ENCODE data around the gene LIME1. TPM values are rescaled to one million over a fixed set of nuclear protein-coding genes. Genes with fewer than 3 reads are reported as not detected.
A peak's percentile ranks its signal among the peaks of the same experiment; 100 is the strongest.

Gene LIME1
- total and polyA plus RNA-seq, 5 donors from 2014 or later, result 237 to 547 (median 403) TPM

DNA sequence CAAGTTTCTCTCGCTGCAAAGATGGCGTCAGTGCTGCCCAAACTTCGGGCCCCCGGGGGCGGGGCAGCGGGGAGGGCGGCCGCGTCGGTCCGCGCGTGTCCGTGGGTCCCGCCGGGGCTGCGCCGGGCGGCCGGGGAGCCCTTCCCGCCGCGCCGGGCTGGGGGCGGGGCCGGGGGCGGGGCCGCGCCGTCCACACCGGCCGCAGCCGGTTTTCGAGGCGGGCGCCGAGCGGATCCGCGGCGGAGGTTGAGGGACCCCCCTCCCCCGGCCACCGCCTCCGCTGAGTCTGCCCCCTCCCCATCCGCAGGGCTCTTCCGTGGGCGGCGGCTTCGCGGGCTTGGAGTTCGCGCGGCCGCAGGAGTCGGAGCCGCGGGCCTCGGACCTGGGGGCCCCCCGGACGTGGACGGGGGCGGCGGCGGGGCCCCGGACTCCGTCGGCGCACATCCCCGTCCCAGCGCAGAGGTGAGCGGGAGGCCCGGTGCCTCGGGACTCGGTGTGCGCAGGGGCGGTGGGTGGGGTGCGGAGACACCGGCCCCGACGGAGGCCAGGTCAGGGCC lies 3.7 kb downstream of the LIME1 start:
- no peaks in the 10 kb centered on the region for H3K9me3 ChIP-seq (ENCODE audit: control insufficient read depth in 2 of 2, low read length in 2 of 2)
- H3K4me3 ChIP-seq (ENCODE audit: low read depth, low read length), result peak overlapping the region; percentile 57
- H3K27ac ChIP-seq (ENCODE audit: insufficient read depth, low read length, poor library complexity, severe bottlenecking), result peak overlapping the region; percentile 72
- Mint-ChIP-seq H3K4me1 (peaks cover 0 to 13% (median 10%) of the 10 kb centered on the region in 4 donors), H3K4me3 (peak overlapping the region in 3 of 4 donors; percentile 73 to 81 (median 78)), H3K27ac (no peak overlapping the region), H3K9me3 (no peaks in the 10 kb centered on the region), H3K27me3 (no peaks in the 10 kb centered on the region), H3K36me3 (peaks cover 5% of the 10 kb centered on the region)
- DNase-seq (peak; percentile 63 to 67 (median 64)), ATAC-seq (ENCODE audit: low read depth in 2 of 2) (peak; percentile 4 to 7)
- H3K4me1 ChIP-seq (ENCODE audit: control insufficient read depth, insufficient read depth, low read length, poor library complexity, severe bottlenecking), result peaks cover 49% of the 10 kb centered on the region
- peaks cover under 1% of the 10 kb centered on the region for H3K36me3 ChIP-seq (ENCODE audit: control insufficient read depth, insufficient read depth, low read length)
- H3K27me3 ChIP-seq (ENCODE audit: control insufficient read depth, insufficient read depth, low read length), result no peaks in the 10 kb centered on the region

DNA sequence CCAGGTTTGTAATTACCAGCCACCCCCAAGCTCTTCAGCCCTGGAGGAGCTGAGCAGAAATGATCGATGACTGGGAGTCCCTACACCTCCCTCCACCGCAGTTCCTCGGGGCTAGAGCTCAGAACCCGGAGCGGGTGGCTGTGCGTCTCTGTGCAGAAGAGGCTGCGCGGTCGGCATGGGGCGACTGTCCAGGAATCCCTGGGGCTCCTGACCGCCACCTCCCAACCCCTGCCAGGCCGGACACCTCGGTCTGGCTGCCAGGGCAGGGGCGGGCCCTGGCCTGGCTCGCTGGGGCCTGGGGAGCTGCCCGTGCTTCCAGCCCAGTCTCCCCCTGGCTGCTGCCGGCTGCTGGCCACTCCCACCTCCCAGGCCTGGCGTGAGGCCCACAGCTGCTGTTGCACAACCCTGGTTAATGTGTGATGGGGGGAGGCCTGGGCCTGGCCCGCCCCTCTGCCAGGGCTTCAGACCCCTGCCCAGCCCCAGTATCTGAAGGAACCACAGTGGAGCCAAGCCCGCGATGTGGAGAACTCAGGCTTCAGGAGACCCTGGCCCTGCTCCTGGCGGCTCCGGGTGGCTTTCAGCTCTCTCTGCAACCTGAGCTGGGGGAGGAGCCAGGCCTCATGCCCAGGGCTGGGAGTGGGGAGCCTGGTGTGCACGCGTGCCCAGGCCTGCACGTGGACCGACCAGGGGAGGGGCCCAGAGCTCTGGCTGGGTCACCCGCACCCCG lies 4.3 kb downstream of the LIME1 start:
- Histone ChIP-seq H3K4me3 (ENCODE audit: low read depth, low read length) (peak overlapping the region; percentile 57), H3K9me3 (ENCODE audit: control insufficient read depth in 2 of 2, low read length in 2 of 2) (no peaks in the 10 kb centered on the region), H3K27me3 (ENCODE audit: control insufficient read depth, insufficient read depth, low read length) (no peaks in the 10 kb centered on the region), H3K27ac (ENCODE audit: insufficient read depth, low read length, poor library complexity, severe bottlenecking) (peak overlapping the region; percentile 72), H3K36me3 (ENCODE audit: control insufficient read depth, insufficient read depth, low read length) (no peaks in the 10 kb centered on the region), H3K4me1 (ENCODE audit: control insufficient read depth, insufficient read depth, low read length, poor library complexity, severe bottlenecking) (peaks cover 43% of the 10 kb centered on the region)
- Mint-ChIP-seq H3K27me3 (no peaks in the 10 kb centered on the region), H3K4me1 (peaks cover 0 to 10% (median 6%) of the 10 kb centered on the region in 4 donors), H3K9me3 (no peaks in the 10 kb centered on the region), H3K4me3 (peak overlapping the region in 3 of 4 donors; percentile 73 to 81 (median 78)), H3K27ac (no peak overlapping the region), H3K36me3 (peaks cover 5% of the 10 kb centered on the region)
- DNase-seq, result peak in 2 of 3 donors; percentile 48 to 53
- no peak for ATAC-seq (ENCODE audit: low read depth in 2 of 2)

DNA sequence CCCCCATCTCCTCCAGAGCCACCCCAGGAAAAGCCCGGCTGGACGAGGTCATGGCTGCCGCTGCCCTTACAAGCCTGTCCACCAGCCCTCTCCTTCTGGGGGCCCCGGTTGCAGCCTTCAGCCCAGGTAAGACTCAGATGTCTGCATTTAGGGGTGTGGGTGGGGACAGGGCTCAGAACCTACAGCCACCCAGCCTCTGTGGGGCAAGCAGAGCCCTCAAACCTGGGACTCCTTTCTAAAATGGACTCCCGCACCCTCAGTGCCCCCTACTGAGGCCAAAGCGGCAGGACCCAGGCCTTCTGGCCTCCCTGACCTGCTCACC lies 4.9 kb downstream of the LIME1 start:
- Mint-ChIP-seq H3K36me3 (peaks cover under 1% of the 10 kb centered on the region), H3K27ac (no peak overlapping the region), H3K9me3 (no peaks in the 10 kb centered on the region), H3K4me1 (peaks cover 0 to 6% (median under 1%) of the 10 kb centered on the region in 4 donors), H3K27me3 (no peaks in the 10 kb centered on the region), H3K4me3 (peak overlapping the region in 2 of 4 donors; percentile 67 to 68)
- H3K27ac ChIP-seq (ENCODE audit: insufficient read depth, low read length, poor library complexity, severe bottlenecking), result peak overlapping the region; percentile 72
- no peaks in the 10 kb centered on the region for H3K36me3 ChIP-seq (ENCODE audit: control insufficient read depth, insufficient read depth, low read length)
- no peak for ATAC-seq (ENCODE audit: low read depth in 2 of 2)
- no peak overlapping the region for H3K4me3 ChIP-seq (ENCODE audit: low read depth, low read length)
- peaks cover 38% of the 10 kb centered on the region for H3K4me1 ChIP-seq (ENCODE audit: control insufficient read depth, insufficient read depth, low read length, poor library complexity, severe bottlenecking)
- no peaks in the 10 kb centered on the region for H3K27me3 ChIP-seq (ENCODE audit: control insufficient read depth, insufficient read depth, low read length)
- H3K9me3 ChIP-seq (ENCODE audit: control insufficient read depth in 2 of 2, low read length in 2 of 2), result no peaks in the 10 kb centered on the region
- DNase-seq, result no peak

DNA sequence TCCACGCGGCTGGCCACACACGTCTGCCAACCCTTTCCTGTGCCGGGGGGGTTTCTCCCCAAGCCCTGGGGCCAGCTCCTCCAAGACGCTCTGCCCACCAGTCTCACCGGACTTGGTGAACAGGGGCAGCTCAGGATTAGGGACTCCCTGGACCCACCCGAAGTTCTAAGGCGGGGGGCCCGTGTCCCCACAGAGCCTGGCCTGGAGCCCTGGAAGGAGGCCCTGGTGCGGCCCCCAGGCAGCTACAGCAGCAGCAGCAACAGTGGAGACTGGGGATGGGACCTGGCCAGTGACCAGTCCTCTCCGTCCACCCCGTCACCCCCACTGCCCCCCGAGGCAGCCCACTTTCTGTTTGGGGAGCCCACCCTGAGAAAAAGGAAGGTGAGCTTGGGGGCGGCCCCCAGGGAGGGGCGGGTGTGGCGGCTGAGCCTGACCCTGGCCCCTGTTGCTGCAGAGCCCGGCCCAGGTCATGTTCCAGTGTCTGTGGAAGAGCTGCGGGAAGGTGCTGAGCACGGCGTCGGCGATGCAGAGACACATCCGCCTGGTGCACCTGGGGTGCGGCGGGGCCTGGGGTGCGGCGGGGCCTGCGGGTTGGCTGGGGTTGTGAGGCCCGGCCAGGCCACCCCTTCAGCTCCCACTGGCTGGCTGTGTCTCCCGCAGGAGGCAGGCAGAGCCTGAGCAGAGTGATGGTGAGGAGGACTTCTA lies 5.4 kb downstream of the LIME1 start:
- no peaks in the 10 kb centered on the region for H3K9me3 Mint-ChIP-seq
- peaks cover 0 to 4% (median 0%) of the 10 kb centered on the region in 4 donors for H3K4me1 Mint-ChIP-seq
- H3K27me3 Mint-ChIP-seq, result no peaks in the 10 kb centered on the region
- Histone ChIP-seq H3K4me1 (ENCODE audit: control insufficient read depth, insufficient read depth, low read length, poor library complexity, severe bottlenecking) (peaks cover 32% of the 10 kb centered on the region), H3K4me3 (ENCODE audit: low read depth, low read length) (no peak overlapping the region), H3K27ac (ENCODE audit: insufficient read depth, low read length, poor library complexity, severe bottlenecking) (no peak overlapping the region), H3K36me3 (ENCODE audit: control insufficient read depth, insufficient read depth, low read length) (no peaks in the 10 kb centered on the region), H3K27me3 (ENCODE audit: control insufficient read depth, insufficient read depth, low read length) (no peaks in the 10 kb centered on the region), H3K9me3 (ENCODE audit: control insufficient read depth in 2 of 2, low read length in 2 of 2) (no peaks in the 10 kb centered on the region)
- H3K36me3 Mint-ChIP-seq, result no peaks in the 10 kb centered on the region
- H3K27ac Mint-ChIP-seq, result no peak overlapping the region
- no peak for DNase-seq
- peak overlapping the region in 3 of 4 donors; percentile 51 to 68 (median 67) for H3K4me3 Mint-ChIP-seq
- ATAC-seq (ENCODE audit: low read depth in 2 of 2), result no peak

DNA sequence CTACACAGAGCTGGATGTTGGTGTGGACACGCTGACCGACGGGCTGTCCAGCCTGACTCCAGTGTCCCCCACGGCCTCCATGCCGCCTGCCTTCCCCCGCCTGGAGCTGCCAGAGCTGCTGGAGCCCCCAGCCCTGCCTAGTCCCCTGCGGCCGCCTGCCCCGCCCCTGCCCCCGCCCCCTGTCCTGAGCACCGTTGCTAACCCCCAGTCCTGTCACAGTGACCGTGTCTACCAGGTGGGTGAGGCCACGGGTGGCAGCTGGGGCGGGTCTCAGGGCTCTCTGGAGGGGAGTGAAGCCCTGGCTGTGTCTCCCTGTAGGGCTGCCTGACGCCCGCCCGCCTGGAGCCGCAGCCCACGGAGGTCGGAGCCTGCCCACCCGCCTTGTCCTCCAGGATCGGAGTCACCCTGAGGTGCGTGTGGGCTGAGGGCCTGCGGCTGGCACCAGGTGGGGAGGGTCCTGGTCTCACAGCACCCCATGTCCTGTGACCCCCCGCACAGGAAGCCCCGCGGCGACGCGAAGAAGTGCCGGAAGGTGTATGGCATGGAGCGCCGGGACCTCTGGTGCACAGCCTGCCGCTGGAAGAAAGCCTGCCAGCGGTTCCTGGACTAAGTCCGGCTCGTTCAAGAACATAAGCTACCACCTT lies 6.0 kb downstream of the LIME1 start:
- no peak overlapping the region for H3K4me3 Mint-ChIP-seq
- H3K36me3 Mint-ChIP-seq, result no peaks in the 10 kb centered on the region
- no peaks in the 10 kb centered on the region for H3K9me3 Mint-ChIP-seq
- H3K27me3 Mint-ChIP-seq, result no peaks in the 10 kb centered on the region
- H3K4me1 Mint-ChIP-seq, result peaks cover 0 to 4% (median 0%) of the 10 kb centered on the region in 4 donors
- H3K36me3 ChIP-seq (ENCODE audit: control insufficient read depth, insufficient read depth, low read length), result no peaks in the 10 kb centered on the region
- H3K27me3 ChIP-seq (ENCODE audit: control insufficient read depth, insufficient read depth, low read length), result no peaks in the 10 kb centered on the region
- H3K9me3 ChIP-seq (ENCODE audit: control insufficient read depth in 2 of 2, low read length in 2 of 2), result no peaks in the 10 kb centered on the region
- no peak for ATAC-seq (ENCODE audit: low read depth in 2 of 2)
- no peak overlapping the region for H3K27ac ChIP-seq (ENCODE audit: insufficient read depth, low read length, poor library complexity, severe bottlenecking)
- no peak for DNase-seq
- no peak overlapping the region for H3K27ac Mint-ChIP-seq
- no peak overlapping the region for H3K4me3 ChIP-seq (ENCODE audit: low read depth, low read length)
- peaks cover 31% of the 10 kb centered on the region for H3K4me1 ChIP-seq (ENCODE audit: control insufficient read depth, insufficient read depth, low read length, poor library complexity, severe bottlenecking)

DNA sequence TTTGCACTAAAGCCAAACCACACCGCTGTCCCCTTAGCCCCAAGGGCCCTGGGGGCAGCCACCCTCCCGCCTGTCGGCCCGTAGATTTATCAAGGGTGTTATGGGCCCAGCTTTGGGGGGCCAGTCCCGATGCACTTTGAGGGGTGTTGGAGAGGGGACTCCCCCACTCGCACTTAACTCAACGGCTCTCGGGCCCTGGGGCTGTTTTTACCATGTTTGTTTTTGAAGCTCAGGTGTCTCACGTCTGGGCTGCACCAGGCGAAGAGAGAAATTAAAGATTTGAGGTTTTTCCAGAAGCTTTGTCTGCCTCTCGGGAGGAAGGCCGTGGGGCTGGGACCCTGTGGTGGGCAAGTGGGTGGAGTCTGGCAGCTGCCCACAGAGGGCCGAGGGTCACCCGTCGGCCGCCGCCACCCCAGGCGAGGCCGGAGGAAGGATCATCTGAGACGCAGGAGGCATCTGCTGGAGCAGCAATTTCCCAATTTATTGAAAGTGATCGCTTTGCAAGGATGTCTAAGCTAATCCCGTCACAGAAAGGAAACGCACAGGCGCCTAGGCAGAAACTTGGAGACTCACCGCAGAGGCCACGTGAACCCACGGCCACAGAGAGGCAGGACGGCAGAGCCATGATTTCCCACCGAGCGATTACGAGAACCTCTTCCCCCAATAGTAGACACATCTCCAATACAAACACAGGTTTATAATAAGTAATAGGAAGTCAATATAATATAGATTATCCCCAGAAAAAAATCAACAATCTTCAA lies 6.9 kb downstream of the LIME1 start:
- H3K9me3 Mint-ChIP-seq, result no peaks in the 10 kb centered on the region
- H3K27ac Mint-ChIP-seq, result no peak overlapping the region
- ATAC-seq (ENCODE audit: low read depth in 2 of 2) (no peak), DNase-seq (no peak)
- no peak overlapping the region for H3K4me3 ChIP-seq (ENCODE audit: low read depth, low read length)
- H3K4me1 Mint-ChIP-seq, result peaks cover 0 to 6% (median 0%) of the 10 kb centered on the region in 4 donors
- no peak overlapping the region for H3K27ac ChIP-seq (ENCODE audit: insufficient read depth, low read length, poor library complexity, severe bottlenecking)
- H3K4me3 Mint-ChIP-seq, result peak overlapping the region; percentile 9 to 82 (median 60)
- H3K27me3 Mint-ChIP-seq, result no peaks in the 10 kb centered on the region
- H3K36me3 Mint-ChIP-seq, result no peaks in the 10 kb centered on the region
- H3K4me1 ChIP-seq (ENCODE audit: control insufficient read depth, insufficient read depth, low read length, poor library complexity, severe bottlenecking), result peaks cover 26% of the 10 kb centered on the region
- no peaks in the 10 kb centered on the region for H3K27me3 ChIP-seq (ENCODE audit: control insufficient read depth, insufficient read depth, low read length)
- no peaks in the 10 kb centered on the region for H3K9me3 ChIP-seq (ENCODE audit: control insufficient read depth in 2 of 2, low read length in 2 of 2)
- H3K36me3 ChIP-seq (ENCODE audit: control insufficient read depth, insufficient read depth, low read length), result no peaks in the 10 kb centered on the region

DNA sequence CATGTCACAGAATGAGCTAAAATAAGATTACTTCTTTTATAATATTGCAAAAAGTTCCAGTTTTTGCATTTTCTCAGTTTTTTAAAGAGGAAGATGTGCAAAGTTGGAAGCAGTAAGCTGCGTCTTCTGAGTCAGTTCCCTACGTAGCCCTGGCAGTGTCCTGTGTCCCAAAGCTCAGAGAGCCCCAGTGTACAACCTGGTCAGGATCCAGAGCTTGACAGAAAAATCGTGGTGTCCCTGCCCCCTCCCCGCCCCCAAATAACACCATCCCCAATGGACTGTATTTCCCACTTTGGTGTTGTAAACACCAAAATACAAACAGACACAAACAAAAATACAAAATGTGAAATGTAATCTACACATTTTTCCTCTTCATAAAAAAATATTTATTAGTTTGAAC lies 7.7 kb downstream of the LIME1 start:
- peaks cover 0 to 12% (median 0%) of the 10 kb centered on the region in 4 donors for H3K4me1 Mint-ChIP-seq
- Histone ChIP-seq H3K4me3 (ENCODE audit: low read depth, low read length) (no peak overlapping the region), H3K36me3 (ENCODE audit: control insufficient read depth, insufficient read depth, low read length) (no peaks in the 10 kb centered on the region), H3K9me3 (ENCODE audit: control insufficient read depth in 2 of 2, low read length in 2 of 2) (no peaks in the 10 kb centered on the region), H3K4me1 (ENCODE audit: control insufficient read depth, insufficient read depth, low read length, poor library complexity, severe bottlenecking) (peaks cover 19% of the 10 kb centered on the region), H3K27ac (ENCODE audit: insufficient read depth, low read length, poor library complexity, severe bottlenecking) (no peak overlapping the region), H3K27me3 (ENCODE audit: control insufficient read depth, insufficient read depth, low read length) (no peaks in the 10 kb centered on the region)
- H3K27ac Mint-ChIP-seq, result no peak overlapping the region
- no peaks in the 10 kb centered on the region for H3K27me3 Mint-ChIP-seq
- H3K9me3 Mint-ChIP-seq, result no peaks in the 10 kb centered on the region
- H3K4me3 Mint-ChIP-seq, result peak overlapping the region in 2 of 4 donors; percentile 73 to 82
- H3K36me3 Mint-ChIP-seq, result no peaks in the 10 kb centered on the region
- DNase-seq (no peak), ATAC-seq (ENCODE audit: low read depth in 2 of 2) (no peak)
